HCT116 (cell line): ENCODE results near the gene NSUN2. TPM values are rescaled to one million over a fixed set of nuclear protein-coding genes. Genes with fewer than 3 reads are reported as not detected.

Experiments
- ATAC-seq: fragments of 200-7000 bp; cut with Tn5 transposase; 2 replicates; pipeline ENCODE4 v1.9.1; 2020; ENCODE audit warnings: mild to moderate bottlenecking, moderate library complexity
- BruUV-seq: library from RNA; stranded (reverse); fragments of 400-500 nt; replicated peaks from 2 replicates; lab custom pipeline; 2021; lab: Mats Ljungman, UMichigan
- CTCF ChIA-PET: fragments of 300-600 bp; sonication (Branson Sonifier 250); formaldehyde crosslinking; loops from one replicate; lab custom pipeline; 2021; ENCODE audit warnings: antibody characterized with exemption; lab: Charles Lee
- POLR2A ChIA-PET: fragments of 300-600, 350-600 bp; sonication (Branson Sonifier 250); formaldehyde crosslinking; loops from one replicate; lab custom pipeline; 2021; ENCODE audit warnings: antibody characterized with exemption; lab: Charles Lee
- RAD21 ChIA-PET, 2 experiments: fragments of 300-600 bp; sonication (Branson Sonifier 250); formaldehyde crosslinking; loops; one replicate each; lab custom pipeline; 2023; ENCODE audit warnings: low total read pairs in 2 of 2; ENCODE audit not compliant: uncharacterized antibody in 2 of 2, unreplicated experiment in 2 of 2, low non-redundant PET in 1 of 2; lab: Charles Lee
- DNase-seq: peaks from one replicate; pipeline ENCODE4 v3.0.0-alpha.2; 2010; ENCODE audit warnings: low read depth, low spot score
- H2AFZ ChIP-seq: fragments of 200-600 bp; shearing (Covaris generic), sonication (generic); 2 replicates; pipeline ENCODE4 v1.6.1; 2017; ENCODE audit warnings: low read depth, mixed run types, mixed read lengths, antibody characterized with exemption, low read length; ENCODE audit not compliant: poor library complexity, severe bottlenecking
- H3K27ac ChIP-seq: 2 replicates; pipeline ENCODE4 v1.5.1; 2012; ENCODE audit warnings: low read depth, low read length
- H3K27me3 ChIP-seq: fragments of 200-600 bp; sonication (generic); 2 replicates; pipeline ENCODE4 v1.6.1; 2016; ENCODE audit warnings: mixed run types, low read length, mixed read lengths; ENCODE audit not compliant: insufficient read depth
- H3K36me3 ChIP-seq, 2 experiments: fragments of 200-500 bp in 1 of 2; fragments of 200-600 bp in 1 of 2; sonication (Bioruptor generic) in 1 of 2; sonication (generic) in 1 of 2; 2 replicates each; pipeline versions ENCODE4 v1.5.1 to v1.6.1; 2014 to 2016; ENCODE audit warnings: low read length in 2 of 2, inconsistent platforms in 1 of 2, mixed read lengths in 1 of 2, mixed run types in 1 of 2; ENCODE audit not compliant: insufficient read depth in 2 of 2, control insufficient read depth in 1 of 2
- H3K4me1 ChIP-seq, 2 experiments: fragments of 200-600 bp in 1 of 2; sonication (generic) in 1 of 2; 2 replicates each; pipeline versions ENCODE4 v1.5.1 to v1.6.1; 2012 to 2017; ENCODE audit warnings: low read length in 2 of 2, inconsistent platforms in 1 of 2, mild to moderate bottlenecking in 1 of 2, mixed read lengths in 1 of 2, mixed run types in 1 of 2, moderate library complexity in 1 of 2; ENCODE audit not compliant: insufficient read depth in 2 of 2, control insufficient read depth in 1 of 2
- H3K4me2 ChIP-seq: fragments of 200-600 bp; sonication (generic); 2 replicates; pipeline ENCODE4 v1.6.1; 2017; ENCODE audit warnings: mixed run types, low read length, mixed read lengths
- H3K4me3 ChIP-seq, 2 experiments: fragments of 200-600 bp in 1 of 2; sonication (generic) in 1 of 2; replicated peaks in 1 of 2; 2 replicates each; pipeline ENCODE4 v1.5.1; 2011 to 2016; ENCODE audit warnings: low read length in 2 of 2, control low read depth in 1 of 2, low read depth in 1 of 2, mild to moderate bottlenecking in 1 of 2, mixed read lengths in 1 of 2, mixed run types in 1 of 2
- H3K79me2 ChIP-seq: fragments of 200-600 bp; sonication (generic); 2 replicates; pipeline ENCODE4 v1.6.1; 2017; ENCODE audit warnings: mild to moderate bottlenecking, mixed run types, low read length, moderate library complexity, mixed read lengths; ENCODE audit not compliant: insufficient read depth
- H3K9ac ChIP-seq: fragments of 200-600 bp; sonication (generic); 2 replicates; pipeline ENCODE4 v1.6.1; 2016; ENCODE audit warnings: low read length, mixed read lengths
- H3K9me2 ChIP-seq: fragments of 200-600 bp; sonication (generic), shearing (Covaris generic); 2 replicates; pipeline ENCODE4 v1.6.1; 2017; ENCODE audit warnings: mixed run types, mild to moderate bottlenecking, moderate library complexity; ENCODE audit not compliant: insufficient read depth
- H3K9me3 ChIP-seq, 2 experiments: fragments of 200-500 bp in 1 of 2; fragments of 200-600 bp in 1 of 2; sonication (Bioruptor generic) in 1 of 2; sonication (generic) in 1 of 2; 2 replicates each; pipeline ENCODE4 v1.6.1; 2014 to 2017; ENCODE audit warnings: low read length in 2 of 2, mixed read lengths in 2 of 2, inconsistent platforms in 1 of 2, low read depth in 1 of 2, mild to moderate bottlenecking in 1 of 2, mixed run types in 1 of 2, moderate library complexity in 1 of 2; ENCODE audit not compliant: control insufficient read depth in 1 of 2, insufficient read depth in 1 of 2
- H4K20me1 ChIP-seq: fragments of 200-600 bp; sonication (generic), shearing (Covaris generic); 2 replicates; pipeline ENCODE4 v1.6.1; 2017; ENCODE audit warnings: mixed run types, mild to moderate bottlenecking, moderate library complexity; ENCODE audit not compliant: insufficient read depth
- ATF3 ChIP-seq: IDR thresholded peaks from 2 replicates; pipeline ENCODE4 v1.6.1; 2012
- CTCF ChIP-seq, 3 experiments: fragments of 200-600 bp in 1 of 3; sonication (generic) in 1 of 3; IDR thresholded peaks in 2 of 3; conservative IDR thresholded peaks in 1 of 3; 2 replicates each; pipeline ENCODE4 v1.5.1; 2012 to 2017; ENCODE audit warnings: low read depth in 2 of 3, low read length in 2 of 3, antibody characterized with exemption in 1 of 3, borderline replicate concordance in 1 of 3, control low read depth in 1 of 3, mild to moderate bottlenecking in 1 of 3, mixed read lengths in 1 of 3, mixed run types in 1 of 3, moderate library complexity in 1 of 3; ENCODE audit not compliant: insufficient read depth in 1 of 3
- EGR1 ChIP-seq: IDR thresholded peaks from 2 replicates; pipeline ENCODE4 v1.6.1; 2012; ENCODE audit warnings: low read depth
- ELF1 ChIP-seq: IDR thresholded peaks from 2 replicates; pipeline ENCODE4 v1.6.1; 2012; ENCODE audit warnings: low read depth, borderline replicate concordance
- EZH2 ChIP-seq: fragments of 200-600 bp; sonication (generic); IDR thresholded peaks from 2 replicates; pipeline ENCODE4 v1.6.1; 2017; ENCODE audit warnings: antibody characterized with exemption, mixed run types
- EZH2phosphoT487 ChIP-seq: fragments of 200-600 bp; IDR thresholded peaks from 2 replicates; pipeline ENCODE4 v1.6.1; 2018; ENCODE audit warnings: antibody characterized with exemption, borderline replicate concordance
- FOSL1 ChIP-seq: IDR thresholded peaks from 2 replicates; pipeline ENCODE4 v1.6.1; 2012; ENCODE audit warnings: low read depth
- JUND ChIP-seq: IDR thresholded peaks from 2 replicates; pipeline ENCODE4 v1.6.1; 2012
- MAX ChIP-seq: IDR thresholded peaks from 2 replicates; pipeline ENCODE4 v1.6.1; 2012
- POLR2A ChIP-seq: IDR thresholded peaks from 2 replicates; pipeline ENCODE4 v1.7.0; 2011; ENCODE audit warnings: borderline replicate concordance; ENCODE audit not compliant: insufficient read depth, insufficient read length; ENCODE audit errors: extremely low read depth
- POLR2AphosphoS5 ChIP-seq: IDR thresholded peaks from 2 replicates; pipeline ENCODE4 v1.6.1; 2011; ENCODE audit warnings: mild to moderate bottlenecking, low read depth, low read length, moderate library complexity
- RAD21 ChIP-seq: IDR thresholded peaks from 2 replicates; pipeline ENCODE4 v1.6.1; 2012; ENCODE audit warnings: low read depth, mild to moderate bottlenecking
- SIN3A ChIP-seq: IDR thresholded peaks from 2 replicates; pipeline ENCODE4 v1.6.1; 2012; ENCODE audit warnings: low read depth
- SP1 ChIP-seq: IDR thresholded peaks from 2 replicates; pipeline ENCODE4 v1.6.1; 2012; ENCODE audit warnings: low read depth
- SRF ChIP-seq: IDR thresholded peaks from 2 replicates; pipeline ENCODE4 v1.6.1; 2012; ENCODE audit warnings: low read depth
- TCF7L2 ChIP-seq: IDR thresholded peaks from 2 replicates; pipeline ENCODE4 v1.7.0; 2011; ENCODE audit warnings: borderline replicate concordance, inconsistent platforms; ENCODE audit not compliant: insufficient read depth, insufficient read length; ENCODE audit errors: extremely low read depth
- YY1 ChIP-seq: IDR thresholded peaks from 2 replicates; pipeline ENCODE4 v1.6.1; 2011; ENCODE audit warnings: low read length, low read depth, moderate library complexity, mild to moderate bottlenecking; ENCODE audit not compliant: insufficient replicate concordance; ENCODE audit errors: extremely low read depth
- ZBTB33 ChIP-seq: IDR thresholded peaks from 2 replicates; pipeline ENCODE4 v1.6.1; 2011; ENCODE audit warnings: mild to moderate bottlenecking, low read length, moderate library complexity; ENCODE audit not compliant: insufficient replicate concordance; ENCODE audit errors: extremely low read depth
- intact Hi-C: fragments of 100-400 bp; cut with micrococcal nuclease; formaldehyde crosslinking; loops from 2 replicates; pipeline ENCODE4 v1.10.0; 2022
- total RNA-seq: library from RNA; stranded (reverse); gene quantifications from one replicate; pipeline ENCODE4 v1.2.1, GENCODE V29; 2021; ENCODE audit not compliant: unreplicated experiment

Gene NSUN2
- total RNA-seq, 1 experiment from 2014 or later, result 101 TPM

GRCh38 chr5:6626508-6626907 lies 6.3 kb downstream of the NSUN2 start:
- no peak for DNase-seq
- H4K20me1 ChIP-seq, result peaks cover 23% of the 10 kb centered on the region; the same call in 1 of the 2 replicates
- H3K27ac ChIP-seq, result no peak overlapping the region
- H3K27me3 ChIP-seq, result no peaks in the 10 kb centered on the region
- peaks cover 100% of the 10 kb centered on the region for H3K79me2 ChIP-seq
- POLR2A ChIA-PET, result no interaction called here
- TF ChIP-seq CTCF (IDR thresholded peaks at IDR 0.05 in 2 of 3, conservative IDR thresholded peaks at IDR 0.05 in 1 of 3; ENCODE audit: borderline replicate concordance in 1 of 3, insufficient read depth in 1 of 3, low read depth in 2 of 3, low read length in 2 of 3) (no peak), MAX (no peak), SP1 (no peak), POLR2AphosphoS5 (no peak), RAD21 (no peak), JUND (no peak), EGR1 (no peak), YY1 (no peak), ZBTB33 (no peak), ATF3 (no peak), POLR2A (no peak), SRF (no peak), FOSL1 (no peak), SIN3A (no peak), ELF1 (no peak), EZH2phosphoT487 (no peak), EZH2 (no peak), TCF7L2 (no peak)
- BruUV-seq, result no TSS peak
- H3K4me2 ChIP-seq, result no peak overlapping the region
- H3K4me3 ChIP-seq, result no peak overlapping the region
- no peak overlapping the region for H2AFZ ChIP-seq
- CTCF ChIA-PET, result no interaction called here
- intact Hi-C loops, result no loop called here
- ATAC-seq, result no peak
- H3K36me3 ChIP-seq, result peaks cover 72 to 92% of the 10 kb centered on the region in 2 experiments
- RAD21 ChIA-PET, result no interaction called here
- H3K9me3 ChIP-seq, result no peaks in the 10 kb centered on the region
- no peaks in the 10 kb centered on the region for H3K9me2 ChIP-seq
- no peak overlapping the region for H3K9ac ChIP-seq
- H3K4me1 ChIP-seq, result peaks cover 2 to 5% of the 10 kb centered on the region in 2 experiments; a peak in 3 of 4 replicates
